ENCODE data around the gene ZRANB3. TPM values are rescaled to one million over a fixed set of nuclear protein-coding genes. Genes with fewer than 3 reads are reported as not detected.

ZRANB3 gene
- total and polyA plus RNA-seq, 2 donors (not counting 1 experiment from before 2014, with no cell fraction given) = 4.8 to 7.4 TPM

- Histone ChIP-seq H3K4me1 (ENCODE audit: control insufficient read depth, extremely low read depth, insufficient read depth, low read length) (no peaks in the 10 kb centered on the region), H3K4me2 (ENCODE audit: extremely low read depth, insufficient read depth, low read length) (no peak overlapping the region), H3K4me3 (replicated peaks in 1 of 4; ENCODE audit: control extremely low read depth in 1 of 4, insufficient read depth in 1 of 4, low read depth in 3 of 4, low read length in 4 of 4) (no peak overlapping the region), H4K20me1 (ENCODE audit: control insufficient read depth, extremely low read depth, insufficient read depth, low read length) (no peaks in the 10 kb centered on the region), H3K27ac (ENCODE audit: insufficient read depth, low read length) (no peak overlapping the region), H2AFZ (ENCODE audit: low read length) (no peak overlapping the region), H3K9ac (ENCODE audit: insufficient read depth, low read length) (no peak overlapping the region), H3K36me3 (ENCODE audit: control insufficient read depth, insufficient read depth, low read length) (no peaks in the 10 kb centered on the region), H3K79me2 (ENCODE audit: control insufficient read depth, insufficient read depth, low read length) (no peaks in the 10 kb centered on the region), H3K27me3 (ENCODE audit: control insufficient read depth, insufficient read depth, low read length) (no peaks in the 10 kb centered on the region), H3K9me3 (ENCODE audit: control insufficient read depth, insufficient read depth, low read depth, low read length) (no peaks in the 10 kb centered on the region)
- TF ChIP-seq EZH2 (IDR thresholded peaks at IDR 0.05; ENCODE audit: low read length, missing control alignments) (no peak), CTCF (conservative IDR thresholded peaks at IDR 0.05 in 1 of 2, IDR thresholded peaks at IDR 0.05 in 1 of 2; ENCODE audit: low read depth in 1 of 2, low read length in 2 of 2) (no peak)
- DNase-seq (ENCODE audit: low read depth in 2 of 2) = no peak
Measured at GRCh38 chr2:135318808-135319207, 212.2 kb downstream of the ZRANB3 start.

- Histone ChIP-seq H3K4me2 (ENCODE audit: extremely low read depth, insufficient read depth, low read length) (no peak overlapping the region), H3K36me3 (ENCODE audit: control insufficient read depth, insufficient read depth, low read length) (no peaks in the 10 kb centered on the region), H3K27ac (ENCODE audit: insufficient read depth, low read length) (no peak overlapping the region), H3K4me3 (replicated peaks in 1 of 4; ENCODE audit: control extremely low read depth in 1 of 4, insufficient read depth in 1 of 4, low read depth in 3 of 4, low read length in 4 of 4) (no peak overlapping the region), H3K27me3 (ENCODE audit: control insufficient read depth, insufficient read depth, low read length) (no peaks in the 10 kb centered on the region), H3K9me3 (ENCODE audit: control insufficient read depth, insufficient read depth, low read depth, low read length) (no peaks in the 10 kb centered on the region), H3K4me1 (ENCODE audit: control insufficient read depth, extremely low read depth, insufficient read depth, low read length) (no peaks in the 10 kb centered on the region), H3K9ac (ENCODE audit: insufficient read depth, low read length) (no peak overlapping the region), H4K20me1 (ENCODE audit: control insufficient read depth, extremely low read depth, insufficient read depth, low read length) (no peaks in the 10 kb centered on the region), H2AFZ (ENCODE audit: low read length) (no peak overlapping the region), H3K79me2 (ENCODE audit: control insufficient read depth, insufficient read depth, low read length) (no peaks in the 10 kb centered on the region)
- DNase-seq (ENCODE audit: low read depth in 2 of 2) = no peak
- TF ChIP-seq EZH2 (IDR thresholded peaks at IDR 0.05; ENCODE audit: low read length, missing control alignments) (no peak), CTCF (conservative IDR thresholded peaks at IDR 0.05 in 1 of 2, IDR thresholded peaks at IDR 0.05 in 1 of 2; ENCODE audit: low read depth in 1 of 2, low read length in 2 of 2) (no peak)
Measured at GRCh38 chr2:135317375-135317774, 213.6 kb downstream of the ZRANB3 start.

GRCh38 chr2:135311962-135312361 lies 219.1 kb downstream of the ZRANB3 start:
- H3K9ac ChIP-seq (ENCODE audit: insufficient read depth, low read length) = no peak overlapping the region
- no peaks in the 10 kb centered on the region for H4K20me1 ChIP-seq (ENCODE audit: control insufficient read depth, extremely low read depth, insufficient read depth, low read length)
- TF ChIP-seq EZH2 (IDR thresholded peaks at IDR 0.05; ENCODE audit: low read length, missing control alignments) (no peak), CTCF (conservative IDR thresholded peaks at IDR 0.05 in 1 of 2, IDR thresholded peaks at IDR 0.05 in 1 of 2; ENCODE audit: low read depth in 1 of 2, low read length in 2 of 2) (no peak)
- H3K4me1 ChIP-seq (ENCODE audit: control insufficient read depth, extremely low read depth, insufficient read depth, low read length) = no peaks in the 10 kb centered on the region
- no peaks in the 10 kb centered on the region for H3K36me3 ChIP-seq (ENCODE audit: control insufficient read depth, insufficient read depth, low read length)
- H3K27ac ChIP-seq (ENCODE audit: insufficient read depth, low read length) = no peak overlapping the region
- H3K9me3 ChIP-seq (ENCODE audit: control insufficient read depth, insufficient read depth, low read depth, low read length) = no peaks in the 10 kb centered on the region
- H3K79me2 ChIP-seq (ENCODE audit: control insufficient read depth, insufficient read depth, low read length) = no peaks in the 10 kb centered on the region
- no peaks in the 10 kb centered on the region for H3K27me3 ChIP-seq (ENCODE audit: control insufficient read depth, insufficient read depth, low read length)
- DNase-seq (ENCODE audit: low read depth in 2 of 2) = no peak
- H3K4me3 ChIP-seq (replicated peaks in 1 of 4; ENCODE audit: control extremely low read depth in 1 of 4, insufficient read depth in 1 of 4, low read depth in 3 of 4, low read length in 4 of 4) = no peak overlapping the region
- no peak overlapping the region for H3K4me2 ChIP-seq (ENCODE audit: extremely low read depth, insufficient read depth, low read length)
- H2AFZ ChIP-seq (ENCODE audit: low read length) = no peak overlapping the region
